HG02943 (cell line): ENCODE results near the gene GGACT.

Experiments
- ATAC-seq: cut with Tn5 transposase; IDR thresholded peaks from one replicate; pipeline ENCODE4 v1.9.1; 2021; ENCODE audit warnings: mild to moderate bottlenecking, low read depth, moderate library complexity; ENCODE audit not compliant: unreplicated experiment

GGACT gene

GRCh38 chr13:100560498-100561157, 28.0 kb downstream of the GGACT start:
- ATAC-seq = no peak

- ATAC-seq = no peak
These were observed 28.7 kb downstream of the GGACT start for GRCh38 chr13:100559886-100560285.

- no peak for ATAC-seq
These were observed 35.8 kb downstream of the GGACT start for GRCh38 chr13:100552755-100553154.

- ATAC-seq = no peak
These were observed 39.3 kb downstream of the GGACT start for GRCh38 chr13:100549316-100549715.

GRCh38 chr13:100547791-100548201, 40.8 kb downstream of the GGACT start:
- no peak for ATAC-seq

DNA sequence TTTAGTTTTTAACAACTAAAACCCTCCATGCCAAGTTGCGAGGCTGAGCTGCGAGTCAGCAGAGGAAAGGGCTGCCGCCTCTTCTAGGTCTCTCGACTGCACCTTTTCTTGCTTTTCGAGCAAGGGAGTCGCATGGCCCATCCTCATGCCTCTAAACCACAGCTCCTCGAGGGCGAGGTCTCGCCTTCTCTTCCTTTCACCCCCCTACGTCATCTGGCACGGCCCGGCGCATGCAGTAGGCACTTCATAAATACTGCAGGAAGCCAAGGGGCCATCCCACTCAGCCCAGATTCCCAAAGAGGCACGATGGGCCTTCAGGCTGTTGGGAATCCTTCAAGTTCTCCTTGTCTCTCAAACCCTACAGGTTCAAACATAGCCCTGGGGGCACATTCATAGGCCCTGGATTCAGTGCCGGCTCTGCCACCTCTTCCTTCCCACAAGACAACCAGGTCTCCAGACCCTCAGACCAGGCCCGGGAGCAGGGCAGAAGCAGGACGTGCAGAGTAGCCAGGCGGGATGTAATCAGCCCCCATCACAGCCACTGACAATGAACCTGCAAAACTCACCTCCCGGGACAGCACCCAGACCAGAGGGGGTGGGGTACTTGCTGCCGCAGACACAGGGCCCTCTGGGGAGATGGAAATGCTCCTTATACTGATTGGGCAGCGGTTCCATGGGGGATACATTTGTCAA, 41.7 kb downstream of the GGACT start:
- ATAC-seq = no peak

DNA sequence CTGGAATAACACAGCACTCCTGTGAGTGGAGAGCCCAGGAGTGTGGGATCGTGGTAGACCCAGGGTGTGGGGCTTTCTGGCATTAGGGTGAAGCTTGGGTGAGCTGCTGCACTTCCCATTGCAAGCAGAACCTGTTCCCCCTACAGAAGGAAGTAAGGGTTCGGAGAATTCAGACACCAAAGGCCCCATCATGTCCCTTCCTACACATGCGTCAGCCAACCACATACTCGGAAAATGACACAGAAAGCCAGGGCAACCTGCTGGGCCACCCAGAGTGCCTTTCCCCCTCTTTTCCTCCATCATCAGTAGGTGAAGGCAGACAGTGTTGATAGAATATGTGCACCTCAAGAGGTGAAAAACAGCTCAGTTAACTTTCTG, 42.9 kb downstream of the GGACT start:
- no peak for ATAC-seq

DNA sequence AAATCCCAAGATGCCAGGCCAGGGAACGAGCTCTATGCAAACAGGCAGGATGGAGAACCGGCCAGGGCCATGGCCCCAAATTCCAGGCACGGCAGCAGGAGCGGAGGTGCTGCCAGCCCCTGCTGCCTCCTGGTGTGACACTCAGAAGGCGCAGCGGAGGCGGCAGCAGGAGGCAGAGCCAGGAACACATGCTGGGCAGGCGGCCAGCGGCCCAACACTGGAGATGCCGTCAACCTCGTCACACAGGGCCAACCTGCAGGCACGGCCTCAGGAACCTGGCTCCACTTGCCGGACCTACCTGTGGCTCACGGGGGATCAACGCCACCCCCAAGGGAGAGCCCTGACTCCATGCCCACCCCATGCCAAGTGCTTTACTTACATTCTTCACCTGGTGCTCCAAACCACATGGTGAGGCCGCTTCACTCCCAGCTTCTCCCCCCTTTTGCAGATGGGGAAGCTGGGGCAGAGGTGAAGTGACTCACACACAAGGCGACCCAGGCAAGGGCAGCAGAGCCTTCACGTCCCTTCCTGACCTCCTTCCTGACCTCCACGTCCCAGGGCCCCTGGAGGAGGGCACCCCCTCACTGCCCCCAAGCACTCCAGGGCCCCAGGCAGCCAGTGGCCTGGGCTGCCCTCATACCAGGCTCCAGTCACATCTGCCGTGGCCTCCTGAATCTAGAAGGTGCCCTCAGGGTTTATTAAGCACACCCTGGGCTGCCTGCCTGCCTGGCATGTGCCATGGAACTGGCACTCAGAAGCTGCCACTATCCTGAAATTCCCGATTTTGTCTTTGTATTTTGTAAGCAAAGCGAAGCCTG, 43.5 kb downstream of the GGACT start:
- ATAC-seq = no peak

- no peak for ATAC-seq
These were observed 44.6 kb downstream of the GGACT start for GRCh38 chr13:100543872-100544602.

DNA sequence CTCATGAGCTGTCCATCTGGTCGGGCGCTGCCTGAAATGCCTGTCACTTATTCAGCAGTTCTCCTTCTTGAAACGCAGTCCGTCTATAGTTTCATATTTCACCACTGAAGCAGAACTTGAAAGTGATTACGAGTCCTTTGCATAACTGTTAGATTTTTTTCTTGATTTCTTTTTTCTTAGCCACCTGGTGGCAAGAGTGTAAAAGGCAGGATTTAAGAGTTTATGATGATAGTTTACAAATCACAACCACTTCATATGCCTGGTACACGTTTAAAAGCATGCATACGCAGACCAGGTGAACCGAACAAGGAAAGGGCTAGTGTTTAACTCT, 45.8 kb downstream of the GGACT start:
- peak; percentile 90 for ATAC-seq

DNA sequence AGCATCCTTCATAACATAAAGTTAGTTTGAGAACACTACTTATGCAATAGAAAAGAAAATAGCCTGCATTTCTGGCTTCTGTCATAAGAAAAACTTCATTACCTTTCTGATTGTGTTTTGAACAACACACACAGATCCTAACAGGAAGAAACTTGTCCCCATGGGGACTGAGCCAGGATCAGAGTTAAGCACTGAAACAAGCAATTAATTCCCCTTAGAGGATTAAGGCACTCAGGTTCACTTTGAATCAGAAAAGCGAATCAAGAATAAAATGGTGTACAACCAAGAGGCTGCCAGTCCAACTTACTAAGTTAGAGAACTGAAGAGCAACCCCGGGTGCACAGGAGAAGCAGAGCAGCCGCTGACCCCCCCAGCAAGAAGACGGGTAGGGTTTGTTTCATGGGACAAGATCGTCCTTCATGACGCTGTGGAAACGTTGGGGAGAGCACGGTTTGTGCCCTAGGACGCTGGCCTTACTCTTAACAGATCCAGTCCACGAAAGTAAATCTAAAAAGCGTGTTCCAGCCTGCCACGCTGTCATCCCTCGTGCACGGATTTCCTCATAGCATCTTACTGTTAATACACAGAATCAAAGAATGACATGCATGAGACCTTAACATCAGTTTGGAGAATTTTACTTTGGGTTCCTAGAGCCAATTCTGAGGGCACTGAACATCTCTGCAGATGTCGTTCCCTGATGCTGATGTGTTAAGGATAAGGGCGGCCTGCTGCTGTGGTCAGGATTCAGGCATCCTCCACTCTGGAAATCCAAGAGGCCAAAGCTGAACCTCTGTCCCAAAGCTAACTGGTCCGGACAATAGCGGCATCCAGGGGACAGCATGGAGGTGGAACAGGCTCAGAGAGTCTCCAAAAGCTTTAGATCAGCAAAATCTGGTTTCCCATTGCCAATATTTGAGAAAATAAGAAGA, 46.4 kb downstream of the GGACT start:
- ATAC-seq = no peak

- ATAC-seq = no peak
These were observed 48.0 kb downstream of the GGACT start for GRCh38 chr13:100540621-100541020.

- ATAC-seq = no peak
These were observed 50.6 kb downstream of the GGACT start for GRCh38 chr13:100537951-100538462.

DNA sequence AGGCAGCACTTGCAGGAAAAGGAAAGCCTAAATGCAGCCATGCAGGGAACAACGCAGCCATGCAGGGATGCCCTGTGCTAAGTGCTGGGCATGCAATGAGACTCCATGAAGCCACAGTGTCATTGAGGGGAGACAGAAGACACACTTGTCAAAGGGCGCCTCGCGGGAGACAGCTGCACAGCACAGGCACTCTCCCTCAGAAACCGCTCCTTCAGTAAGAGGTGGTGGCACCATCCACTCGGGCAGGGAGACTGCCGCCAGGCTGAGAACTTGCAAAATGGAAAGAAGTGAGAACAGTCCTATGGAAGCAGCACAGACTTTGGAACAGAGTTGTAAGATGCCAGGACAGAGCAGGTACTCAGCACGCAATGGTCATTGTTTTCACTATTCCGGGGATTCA, 51.1 kb downstream of the GGACT start:
- ATAC-seq = no peak

GRCh38 chr13:100536643-100537180, 51.9 kb downstream of the GGACT start:
- ATAC-seq = no peak

- ATAC-seq = no peak
These were observed 53.0 kb downstream of the GGACT start for GRCh38 chr13:100535426-100536135.

DNA sequence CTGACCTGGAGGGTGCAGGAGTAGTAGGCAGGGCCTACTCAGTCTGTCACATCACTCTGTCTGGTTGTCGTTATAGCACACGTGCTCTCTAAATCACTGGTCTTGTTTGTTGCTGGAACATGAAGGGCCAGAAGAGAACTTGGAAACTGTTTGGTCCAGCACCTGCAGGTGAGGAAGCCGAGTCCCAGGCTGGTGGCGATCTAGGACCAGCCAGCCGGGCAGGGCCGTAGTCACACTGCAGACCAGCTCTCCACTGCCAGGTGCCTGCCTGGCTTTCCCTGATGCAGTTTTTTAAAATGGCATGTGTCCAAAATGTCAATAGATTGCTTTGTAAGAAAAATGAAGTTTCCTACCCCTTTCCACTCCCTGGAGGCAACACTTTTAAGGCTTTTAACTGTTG, 53.7 kb downstream of the GGACT start:
- no peak for ATAC-seq

DNA sequence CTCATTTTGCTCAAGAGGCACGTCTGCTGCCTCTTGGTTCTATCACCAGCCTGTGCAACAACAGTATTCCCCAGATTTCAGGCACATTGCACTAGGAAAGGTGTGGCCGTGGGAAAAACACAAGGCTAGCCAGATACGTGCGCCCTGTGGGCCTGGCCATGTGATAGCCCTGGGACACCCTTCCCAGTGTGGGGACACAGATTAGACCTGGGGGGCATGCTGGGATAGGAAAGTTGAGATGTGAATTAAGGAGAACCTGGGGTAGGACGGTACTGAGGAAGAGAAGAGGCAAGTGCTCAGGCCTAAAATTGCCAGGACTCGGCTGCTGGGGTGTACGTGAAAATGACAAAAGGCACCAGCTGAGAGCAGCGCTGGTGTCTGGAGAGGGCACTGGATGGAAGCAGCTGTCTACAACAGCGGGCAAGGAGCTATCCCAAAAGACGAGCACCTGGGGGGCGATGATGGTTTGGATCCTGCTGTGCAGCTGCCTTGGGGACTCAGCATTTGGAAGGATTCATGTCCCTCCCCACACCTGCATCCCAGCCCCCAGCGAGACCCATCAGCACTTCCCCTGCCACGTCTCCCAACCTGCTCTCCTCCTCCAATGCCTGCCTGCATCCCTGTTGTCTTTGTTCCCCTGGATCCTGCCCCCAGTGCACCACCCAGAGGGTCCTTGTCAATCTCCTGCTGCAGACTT, 54.3 kb downstream of the GGACT start:
- no peak for ATAC-seq
